HCT116 (cell line): ENCODE measurements around the gene EIF2B2. TPM values are rescaled to one million over a fixed set of nuclear protein-coding genes. Genes with fewer than 3 reads are reported as not detected.

ENCODE experiments used
- ATAC-seq: fragments of 200-7000 bp; cut with Tn5 transposase; 2 replicates; pipeline ENCODE4 v1.9.1; 2020; ENCODE audit warnings: mild to moderate bottlenecking, moderate library complexity
- BruUV-seq: library from RNA; stranded (reverse); fragments of 400-500 nt; replicated peaks from 2 replicates; lab custom pipeline; 2021; lab: Mats Ljungman, UMichigan
- CTCF ChIA-PET: fragments of 300-600 bp; sonication (Branson Sonifier 250); formaldehyde crosslinking; loops from one replicate; lab custom pipeline; 2021; ENCODE audit warnings: antibody characterized with exemption; lab: Charles Lee
- POLR2A ChIA-PET: fragments of 300-600, 350-600 bp; sonication (Branson Sonifier 250); formaldehyde crosslinking; loops from one replicate; lab custom pipeline; 2021; ENCODE audit warnings: antibody characterized with exemption; lab: Charles Lee
- RAD21 ChIA-PET, 2 experiments: fragments of 300-600 bp; sonication (Branson Sonifier 250); formaldehyde crosslinking; loops; one replicate each; lab custom pipeline; 2023; ENCODE audit warnings: low total read pairs in 2 of 2; ENCODE audit not compliant: uncharacterized antibody in 2 of 2, unreplicated experiment in 2 of 2, low non-redundant PET in 1 of 2; lab: Charles Lee
- DNase-seq: peaks from one replicate; pipeline ENCODE4 v3.0.0-alpha.2; 2010; ENCODE audit warnings: low read depth, low spot score
- H2AFZ ChIP-seq: fragments of 200-600 bp; shearing (Covaris generic), sonication (generic); 2 replicates; pipeline ENCODE4 v1.6.1; 2017; ENCODE audit warnings: low read depth, mixed run types, mixed read lengths, antibody characterized with exemption, low read length; ENCODE audit not compliant: poor library complexity, severe bottlenecking
- H3K27ac ChIP-seq: 2 replicates; pipeline ENCODE4 v1.5.1; 2012; ENCODE audit warnings: low read depth, low read length
- H3K27me3 ChIP-seq: fragments of 200-600 bp; sonication (generic); 2 replicates; pipeline ENCODE4 v1.6.1; 2016; ENCODE audit warnings: mixed run types, low read length, mixed read lengths; ENCODE audit not compliant: insufficient read depth
- H3K36me3 ChIP-seq, 2 experiments: fragments of 200-500 bp in 1 of 2; fragments of 200-600 bp in 1 of 2; sonication (Bioruptor generic) in 1 of 2; sonication (generic) in 1 of 2; 2 replicates each; pipeline versions ENCODE4 v1.5.1 to v1.6.1; 2014 to 2016; ENCODE audit warnings: low read length in 2 of 2, inconsistent platforms in 1 of 2, mixed read lengths in 1 of 2, mixed run types in 1 of 2; ENCODE audit not compliant: insufficient read depth in 2 of 2, control insufficient read depth in 1 of 2
- H3K4me1 ChIP-seq, 2 experiments: fragments of 200-600 bp in 1 of 2; sonication (generic) in 1 of 2; 2 replicates each; pipeline versions ENCODE4 v1.5.1 to v1.6.1; 2012 to 2017; ENCODE audit warnings: low read length in 2 of 2, inconsistent platforms in 1 of 2, mild to moderate bottlenecking in 1 of 2, mixed read lengths in 1 of 2, mixed run types in 1 of 2, moderate library complexity in 1 of 2; ENCODE audit not compliant: insufficient read depth in 2 of 2, control insufficient read depth in 1 of 2
- H3K4me2 ChIP-seq: fragments of 200-600 bp; sonication (generic); 2 replicates; pipeline ENCODE4 v1.6.1; 2017; ENCODE audit warnings: mixed run types, low read length, mixed read lengths
- H3K4me3 ChIP-seq, 2 experiments: fragments of 200-600 bp in 1 of 2; sonication (generic) in 1 of 2; replicated peaks in 1 of 2; 2 replicates each; pipeline ENCODE4 v1.5.1; 2011 to 2016; ENCODE audit warnings: low read length in 2 of 2, control low read depth in 1 of 2, low read depth in 1 of 2, mild to moderate bottlenecking in 1 of 2, mixed read lengths in 1 of 2, mixed run types in 1 of 2
- H3K79me2 ChIP-seq: fragments of 200-600 bp; sonication (generic); 2 replicates; pipeline ENCODE4 v1.6.1; 2017; ENCODE audit warnings: mild to moderate bottlenecking, mixed run types, low read length, moderate library complexity, mixed read lengths; ENCODE audit not compliant: insufficient read depth
- H3K9ac ChIP-seq: fragments of 200-600 bp; sonication (generic); 2 replicates; pipeline ENCODE4 v1.6.1; 2016; ENCODE audit warnings: low read length, mixed read lengths
- H3K9me2 ChIP-seq: fragments of 200-600 bp; sonication (generic), shearing (Covaris generic); 2 replicates; pipeline ENCODE4 v1.6.1; 2017; ENCODE audit warnings: mixed run types, mild to moderate bottlenecking, moderate library complexity; ENCODE audit not compliant: insufficient read depth
- H3K9me3 ChIP-seq, 2 experiments: fragments of 200-500 bp in 1 of 2; fragments of 200-600 bp in 1 of 2; sonication (Bioruptor generic) in 1 of 2; sonication (generic) in 1 of 2; 2 replicates each; pipeline ENCODE4 v1.6.1; 2014 to 2017; ENCODE audit warnings: low read length in 2 of 2, mixed read lengths in 2 of 2, inconsistent platforms in 1 of 2, low read depth in 1 of 2, mild to moderate bottlenecking in 1 of 2, mixed run types in 1 of 2, moderate library complexity in 1 of 2; ENCODE audit not compliant: control insufficient read depth in 1 of 2, insufficient read depth in 1 of 2
- H4K20me1 ChIP-seq: fragments of 200-600 bp; sonication (generic), shearing (Covaris generic); 2 replicates; pipeline ENCODE4 v1.6.1; 2017; ENCODE audit warnings: mixed run types, mild to moderate bottlenecking, moderate library complexity; ENCODE audit not compliant: insufficient read depth
- ATF3 ChIP-seq: IDR thresholded peaks from 2 replicates; pipeline ENCODE4 v1.6.1; 2012
- CEBPB ChIP-seq: IDR thresholded peaks from 2 replicates; pipeline ENCODE4 v1.6.1; 2012; ENCODE audit warnings: low read depth
- EGR1 ChIP-seq: IDR thresholded peaks from 2 replicates; pipeline ENCODE4 v1.6.1; 2012; ENCODE audit warnings: low read depth
- EZH2 ChIP-seq: fragments of 200-600 bp; sonication (generic); IDR thresholded peaks from 2 replicates; pipeline ENCODE4 v1.6.1; 2017; ENCODE audit warnings: antibody characterized with exemption, mixed run types
- JUND ChIP-seq: IDR thresholded peaks from 2 replicates; pipeline ENCODE4 v1.6.1; 2012
- POLR2A ChIP-seq: IDR thresholded peaks from 2 replicates; pipeline ENCODE4 v1.7.0; 2011; ENCODE audit warnings: borderline replicate concordance; ENCODE audit not compliant: insufficient read depth, insufficient read length; ENCODE audit errors: extremely low read depth
- POLR2AphosphoS5 ChIP-seq: IDR thresholded peaks from 2 replicates; pipeline ENCODE4 v1.6.1; 2011; ENCODE audit warnings: mild to moderate bottlenecking, low read depth, low read length, moderate library complexity
- RAD21 ChIP-seq: IDR thresholded peaks from 2 replicates; pipeline ENCODE4 v1.6.1; 2012; ENCODE audit warnings: low read depth, mild to moderate bottlenecking
- SIN3A ChIP-seq: IDR thresholded peaks from 2 replicates; pipeline ENCODE4 v1.6.1; 2012; ENCODE audit warnings: low read depth
- SP1 ChIP-seq: IDR thresholded peaks from 2 replicates; pipeline ENCODE4 v1.6.1; 2012; ENCODE audit warnings: low read depth
- SRF ChIP-seq: IDR thresholded peaks from 2 replicates; pipeline ENCODE4 v1.6.1; 2012; ENCODE audit warnings: low read depth
- ZBTB33 ChIP-seq: IDR thresholded peaks from 2 replicates; pipeline ENCODE4 v1.6.1; 2011; ENCODE audit warnings: mild to moderate bottlenecking, low read length, moderate library complexity; ENCODE audit not compliant: insufficient replicate concordance; ENCODE audit errors: extremely low read depth
- ZFX ChIP-seq: fragments of 450-650 bp; IDR thresholded peaks from 2 replicates; pipeline ENCODE4 v1.6.1; 2017
- intact Hi-C: fragments of 100-400 bp; cut with micrococcal nuclease; formaldehyde crosslinking; loops from 2 replicates; pipeline ENCODE4 v1.10.0; 2022
- total RNA-seq: library from RNA; stranded (reverse); gene quantifications from one replicate; pipeline ENCODE4 v1.2.1, GENCODE V29; 2021; ENCODE audit not compliant: unreplicated experiment
- TF ChIP-seq, protein P1 (sequence below): IDR thresholded peaks from 2 replicates; pipeline ENCODE4 v1.6.1; 2012
- TF ChIP-seq, protein P2 (sequence below): IDR thresholded peaks from 2 replicates; pipeline ENCODE4 v1.6.1; 2012; ENCODE audit warnings: low read depth
- TF ChIP-seq, protein P3 (sequence below), 3 experiments: fragments of 200-600 bp in 1 of 3; sonication (generic) in 1 of 3; IDR thresholded peaks in 2 of 3; conservative IDR thresholded peaks in 1 of 3; 2 replicates each; pipeline ENCODE4 v1.5.1; 2012 to 2017; ENCODE audit warnings: low read depth in 2 of 3, low read length in 2 of 3, antibody characterized with exemption in 1 of 3, borderline replicate concordance in 1 of 3, control low read depth in 1 of 3, mild to moderate bottlenecking in 1 of 3, mixed read lengths in 1 of 3, mixed run types in 1 of 3, moderate library complexity in 1 of 3; ENCODE audit not compliant: insufficient read depth in 1 of 3

EIF2B2 gene
- total RNA-seq, 1 experiment from 2014 or later, result 54.8 TPM

- TF ChIP-seq, protein P1, sequence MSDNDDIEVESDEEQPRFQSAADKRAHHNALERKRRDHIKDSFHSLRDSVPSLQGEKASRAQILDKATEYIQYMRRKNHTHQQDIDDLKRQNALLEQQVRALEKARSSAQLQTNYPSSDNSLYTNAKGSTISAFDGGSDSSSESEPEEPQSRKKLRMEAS, result no peak
- TF ChIP-seq ZFX, result no peak
- TF ChIP-seq CEBPB, result no peak
- TF ChIP-seq RAD21, result no peak
- TF ChIP-seq, protein P2, sequence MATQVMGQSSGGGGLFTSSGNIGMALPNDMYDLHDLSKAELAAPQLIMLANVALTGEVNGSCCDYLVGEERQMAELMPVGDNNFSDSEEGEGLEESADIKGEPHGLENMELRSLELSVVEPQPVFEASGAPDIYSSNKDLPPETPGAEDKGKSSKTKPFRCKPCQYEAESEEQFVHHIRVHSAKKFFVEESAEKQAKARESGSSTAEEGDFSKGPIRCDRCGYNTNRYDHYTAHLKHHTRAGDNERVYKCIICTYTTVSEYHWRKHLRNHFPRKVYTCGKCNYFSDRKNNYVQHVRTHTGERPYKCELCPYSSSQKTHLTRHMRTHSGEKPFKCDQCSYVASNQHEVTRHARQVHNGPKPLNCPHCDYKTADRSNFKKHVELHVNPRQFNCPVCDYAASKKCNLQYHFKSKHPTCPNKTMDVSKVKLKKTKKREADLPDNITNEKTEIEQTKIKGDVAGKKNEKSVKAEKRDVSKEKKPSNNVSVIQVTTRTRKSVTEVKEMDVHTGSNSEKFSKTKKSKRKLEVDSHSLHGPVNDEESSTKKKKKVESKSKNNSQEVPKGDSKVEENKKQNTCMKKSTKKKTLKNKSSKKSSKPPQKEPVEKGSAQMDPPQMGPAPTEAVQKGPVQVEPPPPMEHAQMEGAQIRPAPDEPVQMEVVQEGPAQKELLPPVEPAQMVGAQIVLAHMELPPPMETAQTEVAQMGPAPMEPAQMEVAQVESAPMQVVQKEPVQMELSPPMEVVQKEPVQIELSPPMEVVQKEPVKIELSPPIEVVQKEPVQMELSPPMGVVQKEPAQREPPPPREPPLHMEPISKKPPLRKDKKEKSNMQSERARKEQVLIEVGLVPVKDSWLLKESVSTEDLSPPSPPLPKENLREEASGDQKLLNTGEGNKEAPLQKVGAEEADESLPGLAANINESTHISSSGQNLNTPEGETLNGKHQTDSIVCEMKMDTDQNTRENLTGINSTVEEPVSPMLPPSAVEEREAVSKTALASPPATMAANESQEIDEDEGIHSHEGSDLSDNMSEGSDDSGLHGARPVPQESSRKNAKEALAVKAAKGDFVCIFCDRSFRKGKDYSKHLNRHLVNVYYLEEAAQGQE, result no peak
These were observed 23.0 kb upstream of the EIF2B2 start (continued) for GRCh38 chr14:74979442-74980397.

GRCh38 chr14:74980398-74980730 lies 22.4 kb upstream of the EIF2B2 start:
- DNase-seq (no peak), ATAC-seq (no peak)
- ChIA-PET CTCF (no interaction called here), POLR2A (no interaction called here), RAD21 (no interaction called here)
- H3K9me3 ChIP-seq, result no peaks in the 10 kb centered on the region
- no peak overlapping the region for H3K4me3 ChIP-seq
- no peaks in the 10 kb centered on the region for H3K4me1 ChIP-seq
- H3K36me3 ChIP-seq, result no peaks in the 10 kb centered on the region
- intact Hi-C loops, result no loop called here
- no peaks in the 10 kb centered on the region for H3K9me2 ChIP-seq
- no peaks in the 10 kb centered on the region for H4K20me1 ChIP-seq
- H3K79me2 ChIP-seq, result no peaks in the 10 kb centered on the region
- H3K27ac ChIP-seq, result no peak overlapping the region
- no peak overlapping the region for H3K4me2 ChIP-seq
- no peak overlapping the region for H2AFZ ChIP-seq
- no peak overlapping the region for H3K9ac ChIP-seq
- H3K27me3 ChIP-seq, result no peaks in the 10 kb centered on the region
- BruUV-seq, result no TSS peak
- TF ChIP-seq RAD21 (no peak), SIN3A (no peak), SP1 (no peak), POLR2A (no peak), JUND (no peak), SRF (no peak), ZBTB33 (no peak), ZFX (no peak), POLR2AphosphoS5 (no peak), EGR1 (no peak), ATF3 (no peak), EZH2 (no peak)
- TF ChIP-seq, protein P1, result no peak
- TF ChIP-seq, protein P3, sequence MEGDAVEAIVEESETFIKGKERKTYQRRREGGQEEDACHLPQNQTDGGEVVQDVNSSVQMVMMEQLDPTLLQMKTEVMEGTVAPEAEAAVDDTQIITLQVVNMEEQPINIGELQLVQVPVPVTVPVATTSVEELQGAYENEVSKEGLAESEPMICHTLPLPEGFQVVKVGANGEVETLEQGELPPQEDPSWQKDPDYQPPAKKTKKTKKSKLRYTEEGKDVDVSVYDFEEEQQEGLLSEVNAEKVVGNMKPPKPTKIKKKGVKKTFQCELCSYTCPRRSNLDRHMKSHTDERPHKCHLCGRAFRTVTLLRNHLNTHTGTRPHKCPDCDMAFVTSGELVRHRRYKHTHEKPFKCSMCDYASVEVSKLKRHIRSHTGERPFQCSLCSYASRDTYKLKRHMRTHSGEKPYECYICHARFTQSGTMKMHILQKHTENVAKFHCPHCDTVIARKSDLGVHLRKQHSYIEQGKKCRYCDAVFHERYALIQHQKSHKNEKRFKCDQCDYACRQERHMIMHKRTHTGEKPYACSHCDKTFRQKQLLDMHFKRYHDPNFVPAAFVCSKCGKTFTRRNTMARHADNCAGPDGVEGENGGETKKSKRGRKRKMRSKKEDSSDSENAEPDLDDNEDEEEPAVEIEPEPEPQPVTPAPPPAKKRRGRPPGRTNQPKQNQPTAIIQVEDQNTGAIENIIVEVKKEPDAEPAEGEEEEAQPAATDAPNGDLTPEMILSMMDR (IDR thresholded peaks at IDR 0.05 in 2 of 3, conservative IDR thresholded peaks at IDR 0.05 in 1 of 3; ENCODE audit: borderline replicate concordance in 1 of 3, insufficient read depth in 1 of 3, low read depth in 2 of 3, low read length in 2 of 3), result no peak
